GM19193 (cell line): Measurements from ENCODE around the gene RBP4.

Experiments used
- POLR2A ChIP-seq: IDR thresholded peaks from 4 replicates; pipeline ENCODE4 v1.6.1; 2011; ENCODE audit not compliant: insufficient read depth, insufficient read length; ENCODE audit errors: extremely low read depth

The RBP4 gene

GRCh38 chr10:93584445-93584844, 16.6 kb downstream of the RBP4 start:
- no peak for TF ChIP-seq POLR2A

DNA sequence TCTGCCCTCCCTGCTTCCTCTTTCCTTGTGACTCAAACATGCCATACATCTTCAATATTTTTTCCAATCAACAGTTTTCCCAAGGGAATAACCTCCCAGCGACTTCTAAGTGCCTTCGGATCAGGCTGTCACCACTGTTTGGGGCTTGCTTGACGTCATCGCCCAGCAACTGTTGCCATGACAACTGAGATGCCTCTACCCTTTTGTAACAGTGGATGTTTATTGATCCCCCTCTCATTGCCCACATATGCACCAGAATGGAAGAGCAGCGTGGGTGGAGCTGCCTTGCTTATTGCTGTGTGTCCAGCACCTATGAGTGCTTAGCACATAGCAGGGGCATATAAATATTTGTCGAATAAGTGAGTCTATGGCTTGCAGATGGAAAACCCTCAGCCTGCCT, 20.2 kb downstream of the RBP4 start:
- TF ChIP-seq POLR2A = no peak

DNA sequence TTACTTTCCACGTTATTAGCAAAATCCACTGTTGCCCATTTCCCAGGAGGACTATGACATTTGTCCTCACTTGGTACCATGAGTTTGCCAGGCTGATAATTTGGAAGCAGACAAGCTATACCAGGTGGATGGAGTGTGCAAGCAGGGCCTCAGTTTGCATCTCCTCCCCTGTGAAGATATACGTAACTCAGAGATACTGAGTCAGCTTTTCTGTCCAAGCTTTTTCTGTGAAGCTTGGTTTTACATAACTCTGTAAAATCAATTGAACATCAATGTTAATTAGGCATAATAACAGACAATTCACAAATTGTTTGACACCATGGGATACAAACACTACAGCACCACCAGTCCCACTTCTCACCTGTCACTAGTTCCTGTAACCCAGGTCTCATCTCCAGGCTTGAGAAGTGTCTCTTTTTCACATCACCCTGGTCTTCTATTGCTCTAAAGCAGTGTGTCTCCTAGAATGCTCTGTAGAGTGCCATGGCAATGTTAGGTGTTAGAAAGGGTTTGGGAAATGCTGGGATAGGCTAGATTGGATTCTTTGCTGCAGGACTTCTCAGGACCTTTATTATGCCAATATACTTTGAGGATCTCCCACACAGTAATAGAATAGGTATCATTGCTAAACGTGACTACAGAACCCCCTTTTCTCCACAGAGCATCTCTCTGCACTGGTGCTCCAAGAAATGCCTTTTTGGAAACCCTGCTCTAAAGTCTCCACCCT, 20.9 kb downstream of the RBP4 start:
- no peak for TF ChIP-seq POLR2A

GRCh38 chr10:93579089-93579488, 21.9 kb downstream of the RBP4 start:
- TF ChIP-seq POLR2A = no peak

GRCh38 chr10:93577565-93577964, 23.5 kb downstream of the RBP4 start:
- TF ChIP-seq POLR2A = no peak

DNA sequence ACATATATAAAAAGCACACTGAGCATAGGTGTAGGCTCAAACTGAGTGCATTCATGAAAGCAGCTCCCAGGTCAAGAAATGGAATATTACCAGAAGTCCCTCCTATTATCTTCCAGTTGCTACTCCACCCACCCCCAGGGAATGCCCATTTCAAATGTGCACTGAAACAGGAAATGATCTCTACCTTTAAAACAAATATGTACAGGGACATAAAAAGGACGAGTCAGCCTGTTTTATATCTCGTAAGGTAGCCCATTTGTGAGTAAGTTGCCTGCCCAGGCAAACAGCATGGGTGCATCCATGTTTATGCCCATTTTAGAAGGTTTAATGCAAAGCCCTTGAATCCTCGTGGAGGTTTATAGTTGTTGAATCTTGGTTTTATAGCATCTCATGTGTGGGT, 24.1 kb downstream of the RBP4 start:
- TF ChIP-seq POLR2A = no peak

GRCh38 chr10:93573924-93574323, 27.1 kb downstream of the RBP4 start:
- TF ChIP-seq POLR2A = no peak

DNA sequence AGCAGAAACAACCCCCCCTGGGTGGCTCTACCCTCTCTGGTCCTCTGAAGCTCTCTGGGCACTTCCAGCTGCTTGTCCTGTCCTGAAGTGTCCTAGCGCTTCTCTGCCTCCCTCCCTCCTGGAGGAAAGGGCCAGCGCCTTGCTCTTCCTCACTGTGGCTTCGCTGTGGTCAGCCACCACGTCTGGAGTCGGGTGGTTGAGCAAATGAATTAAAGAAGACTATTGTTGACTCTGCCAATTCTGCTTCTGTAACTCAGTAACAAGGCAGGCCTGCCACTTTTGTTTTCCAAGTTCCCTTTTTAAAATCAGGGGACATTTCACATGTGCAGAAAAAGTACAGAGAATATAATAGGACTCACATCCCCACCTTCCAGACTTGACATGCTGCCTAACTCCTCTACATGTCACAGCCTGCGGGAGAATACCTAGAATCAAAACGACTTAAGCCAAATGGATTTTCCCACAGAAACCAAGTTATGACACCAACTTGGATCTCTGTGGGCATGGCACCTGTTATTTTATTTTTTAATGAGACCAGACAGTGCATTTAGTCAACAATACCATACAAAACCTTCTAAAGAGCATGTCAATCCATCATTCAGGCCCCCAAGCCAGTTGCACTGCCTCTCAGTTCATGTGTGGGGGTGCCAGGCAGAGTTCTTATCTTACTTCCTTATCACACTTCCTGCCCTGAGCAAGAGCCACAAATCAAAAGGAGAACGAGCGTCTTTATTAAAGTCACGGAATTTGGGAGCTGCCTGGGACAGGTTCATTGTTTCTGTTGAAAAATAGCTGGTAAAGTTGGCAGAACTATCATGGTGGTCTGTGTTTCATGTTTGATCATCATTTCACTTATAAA, 27.8 kb downstream of the RBP4 start:
- TF ChIP-seq POLR2A = no peak

- no peak for TF ChIP-seq POLR2A
Measured at GRCh38 chr10:93572606-93573005, 28.4 kb downstream of the RBP4 start.

GRCh38 chr10:93570383-93570782, 30.7 kb downstream of the RBP4 start:
- TF ChIP-seq POLR2A = no peak

- no peak for TF ChIP-seq POLR2A
Measured at GRCh38 chr10:93568105-93568390, 33.0 kb downstream of the RBP4 start.

DNA sequence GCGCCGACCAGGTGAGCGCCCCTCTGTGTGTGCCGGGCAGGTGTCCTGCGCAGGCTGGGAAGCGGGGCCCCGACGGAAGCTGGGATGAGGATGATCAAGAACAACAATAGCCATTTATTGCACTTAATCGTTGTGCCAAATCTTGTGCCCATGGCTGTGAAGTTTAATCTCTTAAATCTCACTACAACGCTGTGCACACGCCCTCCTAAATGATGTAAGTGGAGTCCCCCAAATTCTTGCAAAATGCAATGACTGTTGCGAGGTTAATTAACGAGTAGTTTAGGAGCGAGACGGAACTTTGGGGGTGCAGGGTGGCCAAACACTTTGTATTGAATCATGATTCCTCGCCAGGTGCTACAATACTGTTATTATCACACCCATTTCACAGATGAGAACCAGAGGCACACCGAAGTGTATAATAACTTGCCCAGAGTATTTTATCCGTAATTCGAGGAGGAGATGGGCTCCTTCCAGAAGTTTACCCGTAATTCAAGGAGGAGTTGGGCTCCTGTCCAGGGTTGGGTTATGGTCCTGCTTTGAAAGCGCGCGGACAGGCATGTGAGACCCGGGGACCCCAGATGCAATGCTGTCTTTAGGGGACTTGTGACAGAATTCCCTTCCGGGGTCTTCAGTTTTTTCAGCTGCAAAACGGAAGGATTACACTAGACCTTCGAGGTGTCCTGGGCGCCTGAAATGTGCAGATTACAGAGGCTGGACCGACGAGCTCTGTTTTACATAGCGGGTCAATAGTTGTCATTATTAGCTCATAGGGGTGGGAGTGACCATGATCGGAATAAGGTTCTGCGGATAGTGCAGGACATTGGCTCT, 33.5 kb downstream of the RBP4 start:
- TF ChIP-seq POLR2A = no peak

DNA sequence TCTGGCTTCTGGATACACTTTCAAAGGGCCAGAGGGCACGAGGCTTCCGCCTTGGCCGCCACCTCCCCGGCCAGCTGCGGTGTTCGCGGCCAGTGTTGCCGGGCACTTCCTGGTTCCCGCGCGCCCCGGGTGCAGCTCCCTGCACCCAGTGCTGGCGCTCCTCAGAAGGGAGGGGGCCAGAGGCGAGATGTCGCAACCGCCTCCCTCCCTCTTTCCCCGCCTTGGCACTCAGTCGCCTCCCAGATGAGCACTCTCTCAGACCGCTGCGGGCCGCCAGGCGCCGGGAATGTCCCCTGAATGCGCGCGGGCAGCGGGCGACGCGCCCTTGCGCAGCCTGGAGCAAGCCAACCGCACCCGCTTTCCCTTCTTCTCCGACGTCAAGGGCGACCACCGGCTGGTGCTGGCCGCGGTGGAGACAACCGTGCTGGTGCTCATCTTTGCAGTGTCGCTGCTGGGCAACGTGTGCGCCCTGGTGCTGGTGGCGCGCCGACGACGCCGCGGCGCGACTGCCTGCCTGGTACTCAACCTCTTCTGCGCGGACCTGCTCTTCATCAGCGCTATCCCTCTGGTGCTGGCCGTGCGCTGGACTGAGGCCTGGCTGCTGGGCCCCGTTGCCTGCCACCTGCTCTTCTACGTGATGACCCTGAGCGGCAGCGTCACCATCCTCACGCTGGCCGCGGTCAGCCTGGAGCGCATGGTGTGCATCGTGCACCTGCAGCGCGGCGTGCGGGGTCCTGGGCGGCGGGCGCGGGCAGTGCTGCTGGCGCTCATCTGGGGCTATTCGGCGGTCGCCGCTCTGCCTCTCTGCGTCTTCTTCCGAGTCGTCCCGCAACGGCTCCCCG, 34.4 kb downstream of the RBP4 start, which contains the start of gene FFAR4:
Gene FFAR4 (plus strand): TSS at position 231 of the 842 bp plus-strand sequence. CDS start 56 bp downstream, at position 287.
- no peak for TF ChIP-seq POLR2A

DNA sequence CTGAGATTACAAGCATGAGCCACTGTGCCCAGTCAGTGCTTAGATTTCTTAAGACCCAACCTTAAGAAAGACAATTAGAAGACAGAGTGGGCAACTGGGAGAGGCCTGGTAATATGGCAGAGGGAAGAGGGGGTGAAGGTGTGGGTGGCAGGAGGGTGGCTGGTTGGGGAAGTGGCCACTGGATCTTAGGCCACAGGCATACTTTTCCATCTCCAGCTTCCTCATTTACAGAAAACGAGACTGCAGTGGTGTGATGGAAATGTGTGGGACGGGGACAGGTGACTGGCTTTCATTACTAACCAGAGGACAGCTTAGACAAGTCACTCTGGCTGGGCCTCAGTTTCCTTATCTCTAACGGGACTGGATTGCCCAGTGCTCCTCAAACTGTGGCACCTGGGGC, 35.6 kb downstream of the RBP4 start:
- no peak for TF ChIP-seq POLR2A

GRCh38 chr10:93560541-93560940, 40.5 kb downstream of the RBP4 start:
- TF ChIP-seq POLR2A = no peak

- TF ChIP-seq POLR2A = no peak
Measured at GRCh38 chr10:93559490-93559889, 41.5 kb downstream of the RBP4 start.
